ENCODE results near the gene ARID4B. TPM values are rescaled to one million over a fixed set of nuclear protein-coding genes. Genes with fewer than 3 reads are reported as not detected.

Gene ARID4B
- polyA plus RNA-seq, 1 donor (not counting 4 experiments of a cell fraction or from before 2014, with no cell fraction given): 12.7 TPM

GRCh38 chr1:235277709-235278108 is 50.3 kb downstream of the ARID4B start:
- Histone ChIP-seq H3K27me3 (ENCODE audit: control insufficient read depth, extremely low read depth, insufficient read depth, low read length) (no peaks in the 10 kb centered on the region), H3K27ac (ENCODE audit: control insufficient read depth, insufficient read depth, low read length) (no peak overlapping the region), H4K20me1 (ENCODE audit: control insufficient read depth, extremely low read depth, insufficient read depth, low read length) (peaks cover 3% of the 10 kb centered on the region), H3K9me3 (ENCODE audit: control insufficient read depth, low read depth, low read length) (no peaks in the 10 kb centered on the region), H3K4me3 (ENCODE audit: control insufficient read depth in 2 of 3, extremely low read depth in 1 of 3, insufficient read depth in 2 of 3, low read depth in 1 of 3, low read length in 3 of 3) (no peak overlapping the region), H3K79me2 (ENCODE audit: control insufficient read depth, insufficient read depth, low read length) (peaks cover 89% of the 10 kb centered on the region), H3K9me1 (ENCODE audit: control insufficient read depth, extremely low read depth, insufficient read depth, low read length) (no peaks in the 10 kb centered on the region), H3K36me3 (ENCODE audit: control insufficient read depth in 2 of 2, extremely low read depth in 1 of 2, insufficient read depth in 2 of 2, low read length in 2 of 2) (no peaks in the 10 kb centered on the region), H3K4me2 (ENCODE audit: control insufficient read depth, extremely low read depth, insufficient read depth, low read depth, low read length) (no peak overlapping the region), H2AFZ (ENCODE audit: control insufficient read depth, low read length) (no peak overlapping the region), H3K9ac (ENCODE audit: control insufficient read depth, extremely low read depth, insufficient read depth, low read length) (no peak overlapping the region), H3K4me1 (ENCODE audit: control insufficient read depth, extremely low read depth, insufficient read depth, low read length) (no peaks in the 10 kb centered on the region)
- no peak for DNase-seq (ENCODE audit: low read depth, low spot score)
- FAIRE-seq: no peak
- TF ChIP-seq CTCF (optimal IDR thresholded peaks at IDR 0.05 in 1 of 3, IDR thresholded peaks at IDR 0.05 in 1 of 3, conservative IDR thresholded peaks at IDR 0.05 in 1 of 3; ENCODE audit: extremely low read depth in 1 of 3, insufficient read depth in 2 of 3, low read length in 3 of 3) (no peak), EZH2 (IDR thresholded peaks at IDR 0.05; ENCODE audit: low read length) (no peak)
- dilution Hi-C loops (cut with MboI; ENCODE audit: extremely low pct_ligation_motif_present, low sequenced_read_pairs): no loop called here

- peaks cover 86% of the 10 kb centered on the region for H3K79me2 ChIP-seq (ENCODE audit: control insufficient read depth, insufficient read depth, low read length)
- DNase-seq (ENCODE audit: low read depth, low spot score) (no peak), FAIRE-seq (no peak)
- no peak overlapping the region for H3K4me2 ChIP-seq (ENCODE audit: control insufficient read depth, extremely low read depth, insufficient read depth, low read depth, low read length)
- no peaks in the 10 kb centered on the region for H3K9me3 ChIP-seq (ENCODE audit: control insufficient read depth, low read depth, low read length)
- H3K4me3 ChIP-seq (ENCODE audit: control insufficient read depth in 2 of 3, extremely low read depth in 1 of 3, insufficient read depth in 2 of 3, low read depth in 1 of 3, low read length in 3 of 3): no peak overlapping the region
- no peaks in the 10 kb centered on the region for H3K36me3 ChIP-seq (ENCODE audit: control insufficient read depth in 2 of 2, extremely low read depth in 1 of 2, insufficient read depth in 2 of 2, low read length in 2 of 2)
- no peak overlapping the region for H3K27ac ChIP-seq (ENCODE audit: control insufficient read depth, insufficient read depth, low read length)
- no peaks in the 10 kb centered on the region for H3K27me3 ChIP-seq (ENCODE audit: control insufficient read depth, extremely low read depth, insufficient read depth, low read length)
- TF ChIP-seq EZH2 (IDR thresholded peaks at IDR 0.05; ENCODE audit: low read length) (no peak), CTCF (optimal IDR thresholded peaks at IDR 0.05 in 1 of 3, IDR thresholded peaks at IDR 0.05 in 1 of 3, conservative IDR thresholded peaks at IDR 0.05 in 1 of 3; ENCODE audit: extremely low read depth in 1 of 3, insufficient read depth in 2 of 3, low read length in 3 of 3) (no peak)
- H4K20me1 ChIP-seq (ENCODE audit: control insufficient read depth, extremely low read depth, insufficient read depth, low read length): peaks cover 4% of the 10 kb centered on the region
- H3K4me1 ChIP-seq (ENCODE audit: control insufficient read depth, extremely low read depth, insufficient read depth, low read length): peaks cover 2% of the 10 kb centered on the region
- dilution Hi-C loops (cut with MboI; ENCODE audit: extremely low pct_ligation_motif_present, low sequenced_read_pairs): no loop called here
- no peaks in the 10 kb centered on the region for H3K9me1 ChIP-seq (ENCODE audit: control insufficient read depth, extremely low read depth, insufficient read depth, low read length)
- H3K9ac ChIP-seq (ENCODE audit: control insufficient read depth, extremely low read depth, insufficient read depth, low read length): no peak overlapping the region
- no peak overlapping the region for H2AFZ ChIP-seq (ENCODE audit: control insufficient read depth, low read length)
Observed at GRCh38 chr1:235275836-235276235, 52.1 kb downstream of the ARID4B start.

Data from keratinocyte (primary cell).